ENCODE measurements around the gene C15orf61. TPM values are rescaled to one million over a fixed set of nuclear protein-coding genes. Genes with fewer than 3 reads are reported as not detected.
A peak's percentile ranks its signal among the peaks of the same experiment; 100 is the strongest.

C15orf61 gene
- total RNA-seq, 1 donor from 2014 or later: 2.9 TPM

DNA sequence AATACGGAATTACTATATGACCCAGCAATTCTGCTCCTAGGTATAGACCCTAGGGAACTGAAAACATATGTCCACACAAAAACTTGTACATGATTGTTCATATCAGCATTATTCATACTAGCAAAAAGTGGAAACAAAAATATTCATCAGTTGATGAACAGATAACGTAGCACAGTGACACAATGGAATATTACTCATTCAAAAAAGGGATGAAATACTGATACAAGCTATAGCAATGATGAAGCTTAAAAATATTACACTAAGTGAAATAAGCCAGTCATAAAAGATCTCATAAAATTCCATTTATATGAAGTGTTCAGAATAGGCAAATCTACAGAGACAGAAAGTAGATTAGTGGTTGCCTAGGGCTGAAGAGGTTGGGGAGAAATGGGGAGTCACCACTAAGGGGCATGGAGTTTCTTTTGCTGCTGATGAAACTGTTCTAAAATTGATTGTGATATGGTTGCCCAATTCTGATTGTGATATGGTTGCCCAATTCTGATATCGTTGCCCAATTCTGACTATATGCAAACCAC is 10.5 kb downstream of the C15orf61 start:
- DNase-seq (ENCODE audit: low read depth): no peak
- H3K27me3 ChIP-seq (ENCODE audit: control insufficient read depth, insufficient read depth, low read length): no peaks in the 10 kb centered on the region

DNA sequence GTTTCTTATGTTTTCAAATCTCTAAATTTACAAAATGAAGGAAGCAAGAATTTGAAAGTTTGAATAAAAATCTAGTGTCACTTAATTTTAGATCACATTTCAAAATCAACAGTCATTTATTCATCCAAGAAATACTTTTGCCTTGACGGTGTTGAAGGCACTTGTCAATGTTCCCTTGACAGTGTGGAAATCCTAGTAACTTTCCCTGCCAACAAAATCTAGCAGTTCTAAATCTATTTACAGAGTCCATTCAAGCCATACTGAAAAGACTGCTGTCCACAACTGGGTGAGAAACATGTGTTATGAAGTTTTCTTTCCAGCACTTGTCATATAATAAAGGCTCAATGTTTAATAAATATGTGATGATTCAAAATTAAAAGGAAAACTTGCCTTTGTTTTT is 12.9 kb downstream of the C15orf61 start:
- DNase-seq (ENCODE audit: low read depth): no peak
- TF ChIP-seq, protein P1, sequence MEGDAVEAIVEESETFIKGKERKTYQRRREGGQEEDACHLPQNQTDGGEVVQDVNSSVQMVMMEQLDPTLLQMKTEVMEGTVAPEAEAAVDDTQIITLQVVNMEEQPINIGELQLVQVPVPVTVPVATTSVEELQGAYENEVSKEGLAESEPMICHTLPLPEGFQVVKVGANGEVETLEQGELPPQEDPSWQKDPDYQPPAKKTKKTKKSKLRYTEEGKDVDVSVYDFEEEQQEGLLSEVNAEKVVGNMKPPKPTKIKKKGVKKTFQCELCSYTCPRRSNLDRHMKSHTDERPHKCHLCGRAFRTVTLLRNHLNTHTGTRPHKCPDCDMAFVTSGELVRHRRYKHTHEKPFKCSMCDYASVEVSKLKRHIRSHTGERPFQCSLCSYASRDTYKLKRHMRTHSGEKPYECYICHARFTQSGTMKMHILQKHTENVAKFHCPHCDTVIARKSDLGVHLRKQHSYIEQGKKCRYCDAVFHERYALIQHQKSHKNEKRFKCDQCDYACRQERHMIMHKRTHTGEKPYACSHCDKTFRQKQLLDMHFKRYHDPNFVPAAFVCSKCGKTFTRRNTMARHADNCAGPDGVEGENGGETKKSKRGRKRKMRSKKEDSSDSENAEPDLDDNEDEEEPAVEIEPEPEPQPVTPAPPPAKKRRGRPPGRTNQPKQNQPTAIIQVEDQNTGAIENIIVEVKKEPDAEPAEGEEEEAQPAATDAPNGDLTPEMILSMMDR (IDR thresholded peaks at IDR 0.05; ENCODE audit: insufficient read depth, low read length, poor library complexity, severe bottlenecking): no peak
- no peak overlapping the region for H3K4me3 ChIP-seq (ENCODE audit: low read depth, low read length)
- no peaks in the 10 kb centered on the region for H3K27me3 ChIP-seq (ENCODE audit: control insufficient read depth, insufficient read depth, low read length)
- no peaks in the 10 kb centered on the region for H3K36me3 ChIP-seq (ENCODE audit: control insufficient read depth, insufficient read depth, low read length)

More for the DNA sequence above, 10.5 kb downstream of the C15orf61 start:
- Histone ChIP-seq H3K4me3 (ENCODE audit: low read depth, low read length) (no peak overlapping the region), H3K36me3 (ENCODE audit: control insufficient read depth, insufficient read depth, low read length) (no peaks in the 10 kb centered on the region)
- TF ChIP-seq, protein P1 (IDR thresholded peaks at IDR 0.05; ENCODE audit: insufficient read depth, low read length, poor library complexity, severe bottlenecking): no peak

DNA sequence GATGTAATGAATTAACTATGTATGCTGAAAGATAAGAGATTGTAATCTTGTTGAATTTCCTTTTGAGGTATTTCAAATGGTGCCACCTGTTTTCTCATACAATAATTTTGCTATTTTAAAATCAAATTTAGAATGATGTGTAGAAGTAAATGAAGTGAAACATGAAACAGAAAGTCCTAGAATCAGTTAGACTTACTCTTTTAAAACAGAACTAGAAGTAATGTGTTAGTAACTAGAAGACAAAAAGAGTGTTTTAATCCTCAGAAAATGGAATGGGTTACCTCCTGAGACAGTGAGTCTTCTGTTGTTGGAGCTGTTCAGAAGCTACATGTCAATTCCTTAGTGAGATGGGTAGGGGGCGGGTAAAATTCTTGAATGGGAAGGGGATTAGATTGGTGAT is 13.4 kb downstream of the C15orf61 start:
- H3K4me3 ChIP-seq (ENCODE audit: low read depth, low read length): no peak overlapping the region

DNA sequence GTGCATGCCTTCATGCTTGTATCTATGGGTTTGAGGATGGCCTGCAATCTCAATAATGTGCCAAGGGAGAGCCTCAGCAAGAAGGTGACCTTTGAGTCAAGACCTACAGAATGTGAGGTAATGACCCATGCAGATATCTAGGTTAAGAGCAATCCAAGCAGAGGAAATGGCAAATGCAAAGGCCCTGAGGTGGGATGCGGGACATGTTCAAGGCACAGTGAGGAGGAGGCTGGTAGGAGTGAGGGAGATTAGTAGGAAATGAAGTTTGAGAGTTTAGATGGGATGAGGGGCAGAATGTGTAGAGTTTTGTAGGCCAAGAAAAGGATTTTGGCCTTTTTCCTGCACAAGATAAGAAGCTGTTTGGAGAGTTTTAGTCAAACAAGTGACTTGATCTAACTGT is 16.8 kb downstream of the C15orf61 start:
- TF ChIP-seq, protein P1 (IDR thresholded peaks at IDR 0.05; ENCODE audit: insufficient read depth, low read length, poor library complexity, severe bottlenecking): no peak
- no peak for DNase-seq (ENCODE audit: low read depth)
- Histone ChIP-seq H3K27me3 (ENCODE audit: control insufficient read depth, insufficient read depth, low read length) (no peaks in the 10 kb centered on the region), H3K4me3 (ENCODE audit: low read depth, low read length) (no peak overlapping the region), H3K36me3 (ENCODE audit: control insufficient read depth, insufficient read depth, low read length) (no peaks in the 10 kb centered on the region)

More for the DNA sequence above, 13.4 kb downstream of the C15orf61 start:
- TF ChIP-seq, protein P1 (IDR thresholded peaks at IDR 0.05; ENCODE audit: insufficient read depth, low read length, poor library complexity, severe bottlenecking): no peak
- H3K27me3 ChIP-seq (ENCODE audit: control insufficient read depth, insufficient read depth, low read length): no peaks in the 10 kb centered on the region
- no peaks in the 10 kb centered on the region for H3K36me3 ChIP-seq (ENCODE audit: control insufficient read depth, insufficient read depth, low read length)
- DNase-seq (ENCODE audit: low read depth): no peak

DNA sequence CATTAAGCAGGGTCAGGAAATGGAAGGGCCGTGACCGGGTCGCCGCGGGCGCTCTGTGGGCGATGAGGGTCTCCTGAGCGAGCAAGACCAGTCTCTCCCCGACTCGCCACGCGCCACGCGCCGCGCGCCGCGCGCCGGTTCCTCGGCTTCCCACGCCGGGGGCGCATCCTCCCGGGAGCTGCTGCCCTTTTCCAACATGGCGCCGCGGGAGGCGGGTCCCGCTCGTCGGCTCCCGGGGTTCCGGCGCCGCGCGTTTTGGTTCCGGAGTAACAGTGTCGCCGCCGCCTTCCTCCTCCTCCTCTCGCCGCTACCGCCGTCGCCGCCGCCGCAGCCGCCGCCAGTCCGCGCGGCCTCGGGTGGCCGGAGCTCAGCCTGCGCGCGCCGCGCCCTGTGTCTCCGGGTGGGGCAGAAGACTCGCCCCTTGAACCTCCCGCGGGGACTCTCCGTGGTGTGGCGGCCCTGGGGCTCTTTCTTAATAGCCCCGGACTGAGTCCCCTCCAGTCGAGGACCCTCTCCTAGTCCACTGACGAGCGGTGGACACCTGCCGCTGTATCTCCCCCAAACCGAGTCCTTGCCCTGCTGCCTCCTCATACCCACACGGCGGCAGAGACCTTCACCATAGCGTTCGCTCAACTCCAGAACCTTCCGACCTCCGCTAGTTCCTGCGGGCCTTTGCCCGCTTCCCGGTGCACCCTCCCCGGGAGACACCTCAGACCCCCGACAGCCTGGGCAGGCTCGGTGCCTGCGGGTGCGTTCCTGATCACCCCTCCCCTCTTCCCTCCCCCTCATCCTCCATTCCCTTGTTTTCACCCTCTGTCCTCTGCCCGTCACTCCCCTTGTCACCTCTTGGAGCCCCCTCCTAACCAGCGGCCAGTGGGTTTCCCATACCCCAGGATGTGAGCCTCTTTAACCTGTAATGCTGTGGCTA is 21.8 kb downstream of the C15orf61 start, which contains the start of gene MAP2K5:
Gene MAP2K5 (plus strand): TSS at position 284 of the 928 bp plus-strand sequence. CDS start 633 bp downstream, at position 917.
- Histone ChIP-seq H3K4me3 (ENCODE audit: low read depth, low read length) (peak within 1 kb of the TSS; percentile 81), H3K27me3 (ENCODE audit: control insufficient read depth, insufficient read depth, low read length) (no peaks in the 10 kb centered on the region), H3K36me3 (ENCODE audit: control insufficient read depth, insufficient read depth, low read length) (no peaks in the 10 kb centered on the region)
- DNase-seq (ENCODE audit: low read depth): no peak
- TF ChIP-seq, protein P1 (IDR thresholded peaks at IDR 0.05; ENCODE audit: insufficient read depth, low read length, poor library complexity, severe bottlenecking): no peak
